Measurements from ENCODE around the gene UNC13D. TPM values are rescaled to one million over a fixed set of nuclear protein-coding genes. Genes with fewer than 3 reads are reported as not detected.
A peak's percentile ranks its signal among the peaks of the same experiment; 100 is the strongest.

The UNC13D gene
- total and polyA plus RNA-seq, 9 of the 15 experiments (the other 6 are each of a cell fraction or from before 2014, with no cell fraction given): 0.86 to 244 (median 69.2) TPM

GRCh38 chr17:75855310-75856061 is 11.3 kb upstream of the UNC13D start, which contains the start of gene WBP2 (continued):
- TF ChIP-seq MTF1 (CRISPR knock-in tag; IDR thresholded peaks at IDR 0.05; ENCODE audit: borderline replicate concordance) (no peak), MEF2A (IDR thresholded peaks at IDR 0.05; ENCODE audit: control insufficient read depth, low read depth, low read length) (0 out of 2 replicates have a peak, but pooled peaks have one; percentile 6), TCF7 (IDR thresholded peaks at IDR 0.05; ENCODE audit: borderline replicate concordance) (no peak), AFF1 (IDR thresholded peaks at IDR 0.05; ENCODE audit: low read depth in 1 of 2, partially characterized antibody in 2 of 2) (peak; percentile 86 to 100), CREM (IDR thresholded peaks at IDR 0.05; ENCODE audit: low read depth) (peak; percentile 87), ZNF146 (CRISPR knock-in tag; IDR thresholded peaks at IDR 0.05; ENCODE audit: unreplicated experiment) (no peak), GTF3C2 (IDR thresholded peaks at IDR 0.05; ENCODE audit: borderline replicate concordance, extremely low read depth, insufficient read length) (no peak), STAT6 (CRISPR knock-in tag; IDR thresholded peaks at IDR 0.05) (no peak), CTBP1 (IDR thresholded peaks at IDR 0.05; ENCODE audit: borderline replicate concordance) (peak; percentile 83), LEF1 (IDR thresholded peaks at IDR 0.05) (no peak), TEAD2 (tag; IDR thresholded peaks at IDR 0.05) (no peak), RNF219 (CRISPR knock-in tag; IDR thresholded peaks at IDR 0.05) (no peak), ELF1 (tag; IDR thresholded peaks at IDR 0.05) (peak; percentile 67), HDAC1 (IDR thresholded peaks at IDR 0.05) (peak in 1 of 2 experiments; percentile 85; a peak in 2 of 4 replicates), CCNT2 (IDR thresholded peaks at IDR 0.05; ENCODE audit: borderline replicate concordance, extremely low read depth, insufficient read length, low read depth, low read length) (peak; percentile 70)
